IPS-18a (cell line): Measurements from ENCODE around the gene SYT15B.
"Not testable (repeated sequence)": the region's sequence is repeated elsewhere in the genome, so short reads cannot be mapped to it uniquely, and the experiment has no call there.

Experiments used
- H3K27ac ChIP-seq: one replicate; pipeline ENCODE4 v1.5.1; 2013; ENCODE audit warnings: low read length
- H3K27me3 ChIP-seq: one replicate; pipeline ENCODE4 v1.6.1; 2013; ENCODE audit warnings: mild to moderate bottlenecking, low read length; ENCODE audit not compliant: control insufficient read depth, insufficient read depth
- H3K36me3 ChIP-seq: one replicate; pipeline ENCODE4 v1.6.1; 2013; ENCODE audit warnings: low read depth, low read length; ENCODE audit not compliant: control insufficient read depth
- H3K4me1 ChIP-seq: one replicate; pipeline ENCODE4 v1.6.1; 2013; ENCODE audit warnings: low read depth, low read length; ENCODE audit not compliant: control insufficient read depth
- H3K4me3 ChIP-seq: one replicate; pipeline ENCODE4 v1.5.1; 2013; ENCODE audit warnings: low read length
- H3K9ac ChIP-seq: one replicate; pipeline ENCODE4 v1.6.1; 2013; ENCODE audit warnings: mild to moderate bottlenecking, low read length, moderate library complexity
- H3K9me3 ChIP-seq: one replicate; pipeline ENCODE4 v1.6.1; 2013; ENCODE audit warnings: low read depth, low read length; ENCODE audit not compliant: control insufficient read depth

SYT15B gene

GRCh38 chr10:47723362-47723761 is 40.0 kb downstream of the SYT15B start:
- H3K4me3 ChIP-seq, H3K36me3 ChIP-seq, H3K4me1 ChIP-seq, H3K9ac ChIP-seq, H3K9me3 ChIP-seq, H3K27me3 ChIP-seq, H3K27ac ChIP-seq: not testable (repeated sequence)

GRCh38 chr10:47717011-47717769 is 46.2 kb downstream of the SYT15B start:
- not testable (repeated sequence) for H3K27ac ChIP-seq, H3K27me3 ChIP-seq, H3K9me3 ChIP-seq, H3K9ac ChIP-seq, H3K4me3 ChIP-seq, H3K36me3 ChIP-seq, H3K4me1 ChIP-seq
